OCI-M1 (cell line): ENCODE data around the gene ANXA7.
"Not testable (repeated sequence)": the region's sequence is repeated elsewhere in the genome, so short reads cannot be mapped to it uniquely, and the experiment has no call there.

ENCODE experiments used
- DNase-seq: peaks from one replicate; lab custom pipeline; 2025; lab: John Stamatoyannopoulos, UW

The ANXA7 gene

DNA sequence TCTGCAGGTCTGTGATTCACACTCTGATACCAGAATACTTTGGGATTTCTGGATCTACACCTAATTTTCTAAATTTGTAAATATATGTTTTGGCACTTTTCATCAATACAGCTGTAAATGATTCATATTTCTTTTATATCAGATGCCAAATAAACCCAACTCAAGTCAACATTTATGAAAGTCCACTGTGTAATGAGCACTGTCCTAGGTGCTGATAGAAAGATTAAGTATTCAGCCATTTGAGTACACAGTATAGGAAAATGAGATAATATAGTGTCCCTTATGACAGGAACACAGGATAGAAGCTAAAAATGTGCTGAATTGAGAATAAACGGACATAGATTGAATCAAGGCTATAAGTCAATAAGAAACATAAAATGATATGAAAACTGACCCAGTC lies 6.4 kb downstream of the ANXA7 start:
- no peak for DNase-seq

DNA sequence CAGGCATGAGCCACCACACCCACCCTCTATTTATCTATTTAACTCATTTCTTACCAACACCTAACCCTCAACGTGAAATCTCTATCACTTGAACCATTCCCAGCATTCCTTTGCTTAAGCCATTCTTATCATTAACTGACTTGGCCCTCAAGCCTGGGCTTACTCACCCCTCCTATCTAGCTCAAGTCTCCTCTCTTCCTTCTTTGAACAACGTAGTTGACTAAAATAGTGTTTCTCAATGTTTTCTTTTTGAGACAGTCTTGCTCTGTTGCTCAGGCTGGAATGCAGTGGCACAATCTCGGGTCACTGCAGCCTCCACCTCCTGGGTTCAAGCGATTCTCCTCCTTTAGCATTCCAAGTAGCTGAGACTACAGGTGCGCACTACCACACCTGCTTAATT lies 7.0 kb downstream of the ANXA7 start:
- no peak for DNase-seq

DNA sequence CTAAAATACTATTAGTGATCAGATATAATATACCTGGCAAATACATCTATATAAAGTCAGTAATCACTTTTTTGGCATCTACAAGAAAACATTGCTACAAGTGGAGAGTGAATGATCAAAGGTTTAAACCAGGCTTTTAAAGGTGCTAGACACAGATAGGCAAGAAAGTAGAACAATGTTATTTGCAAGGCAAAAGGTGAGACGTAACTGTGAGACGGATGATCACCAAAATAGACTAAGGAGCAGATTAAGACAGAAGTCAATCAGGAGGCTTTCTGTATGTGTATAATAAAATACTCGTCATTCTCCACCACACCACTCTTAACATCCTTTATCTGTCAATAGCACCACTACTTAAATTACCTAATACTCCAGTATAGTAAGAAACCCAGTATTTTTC lies 8.3 kb downstream of the ANXA7 start:
- DNase-seq: no peak

GRCh38 chr10:73404690-73405089 lies 9.2 kb downstream of the ANXA7 start:
- DNase-seq: no peak

DNA sequence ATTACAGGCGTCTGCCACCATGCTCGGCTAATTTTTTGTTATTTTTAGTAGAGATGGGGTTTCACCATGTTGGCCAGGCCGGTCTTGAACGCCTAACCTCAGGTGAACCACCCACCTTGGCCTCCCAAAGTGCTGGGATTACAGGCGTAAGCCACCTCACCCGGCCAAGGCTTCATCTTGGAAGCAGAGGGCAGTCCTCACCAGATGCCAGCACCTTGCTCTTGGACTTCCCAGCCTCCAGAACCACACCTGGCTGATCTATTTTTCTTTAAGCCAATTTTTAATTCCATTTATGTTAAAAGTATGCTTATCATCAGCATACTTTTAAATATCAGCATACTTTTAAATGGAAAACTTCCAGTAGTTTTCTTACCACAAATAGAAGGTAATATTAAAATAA lies 12.2 kb downstream of the ANXA7 start:
- no peak for DNase-seq

- no peak for DNase-seq
Observed at GRCh38 chr10:73399063-73399462, 14.8 kb downstream of the ANXA7 start.

- no peak for DNase-seq
Observed at GRCh38 chr10:73398024-73398423, 15.8 kb downstream of the ANXA7 start.

GRCh38 chr10:73394325-73394724 lies 19.5 kb downstream of the ANXA7 start:
- not testable (repeated sequence) for DNase-seq

DNA sequence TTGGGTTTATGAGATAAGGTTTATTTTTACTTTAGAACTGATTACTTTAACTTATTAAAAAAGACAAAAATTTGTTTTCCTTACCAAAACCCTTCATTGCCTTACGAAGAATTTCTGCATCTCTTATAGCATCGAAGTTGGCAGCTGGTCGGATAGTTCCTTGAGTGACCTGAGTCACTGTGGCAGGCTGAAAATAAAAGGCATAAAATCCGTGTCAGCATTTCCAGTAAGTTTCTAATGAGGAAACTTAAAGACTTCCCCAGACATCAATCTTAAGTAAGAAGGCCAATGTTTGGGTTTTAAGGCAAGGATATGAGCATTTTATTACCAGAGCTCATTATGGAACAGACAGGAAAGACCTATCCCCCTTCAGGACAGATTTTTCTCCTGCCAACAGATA lies 25.6 kb downstream of the ANXA7 start:
- no peak for DNase-seq

GRCh38 chr10:73386583-73386982 lies 27.3 kb downstream of the ANXA7 start:
- no peak for DNase-seq

DNA sequence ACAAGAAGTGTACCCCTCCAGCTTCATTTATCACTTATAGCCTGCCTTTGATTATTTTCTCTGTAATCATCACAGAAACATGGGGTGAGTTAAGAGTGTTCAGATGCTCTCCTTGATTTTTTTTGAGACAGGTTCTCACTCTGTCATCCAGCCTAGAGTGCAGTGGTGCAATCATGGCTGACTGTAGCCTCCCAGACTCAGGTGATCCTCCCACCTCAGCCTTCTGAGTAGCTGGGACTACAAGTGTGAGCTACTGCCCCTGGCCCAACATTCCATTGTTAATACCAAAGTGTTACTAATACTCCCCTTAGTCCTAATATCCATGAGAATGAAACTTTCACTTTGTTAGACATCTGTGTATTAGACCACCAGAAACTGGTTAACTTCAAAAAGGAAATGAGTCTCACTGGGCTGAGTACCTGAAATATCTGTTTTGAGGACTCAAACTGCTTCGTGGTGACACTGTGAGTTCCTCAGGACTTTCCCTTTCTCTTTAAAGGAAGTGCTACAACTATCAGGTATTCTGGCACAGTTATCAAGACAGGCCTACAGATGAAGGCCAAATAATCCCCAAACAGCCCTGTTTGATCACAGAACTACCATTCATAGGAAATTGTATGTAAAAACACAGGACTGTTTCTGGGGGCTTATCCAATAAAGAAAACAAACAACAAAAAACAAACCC lies 34.7 kb downstream of the ANXA7 start:
- DNase-seq: no peak

- no peak for DNase-seq
Observed at GRCh38 chr10:73376679-73377078, 37.2 kb downstream of the ANXA7 start.

GRCh38 chr10:73368238-73368637 lies 45.6 kb downstream of the ANXA7 start:
- no peak for DNase-seq

DNA sequence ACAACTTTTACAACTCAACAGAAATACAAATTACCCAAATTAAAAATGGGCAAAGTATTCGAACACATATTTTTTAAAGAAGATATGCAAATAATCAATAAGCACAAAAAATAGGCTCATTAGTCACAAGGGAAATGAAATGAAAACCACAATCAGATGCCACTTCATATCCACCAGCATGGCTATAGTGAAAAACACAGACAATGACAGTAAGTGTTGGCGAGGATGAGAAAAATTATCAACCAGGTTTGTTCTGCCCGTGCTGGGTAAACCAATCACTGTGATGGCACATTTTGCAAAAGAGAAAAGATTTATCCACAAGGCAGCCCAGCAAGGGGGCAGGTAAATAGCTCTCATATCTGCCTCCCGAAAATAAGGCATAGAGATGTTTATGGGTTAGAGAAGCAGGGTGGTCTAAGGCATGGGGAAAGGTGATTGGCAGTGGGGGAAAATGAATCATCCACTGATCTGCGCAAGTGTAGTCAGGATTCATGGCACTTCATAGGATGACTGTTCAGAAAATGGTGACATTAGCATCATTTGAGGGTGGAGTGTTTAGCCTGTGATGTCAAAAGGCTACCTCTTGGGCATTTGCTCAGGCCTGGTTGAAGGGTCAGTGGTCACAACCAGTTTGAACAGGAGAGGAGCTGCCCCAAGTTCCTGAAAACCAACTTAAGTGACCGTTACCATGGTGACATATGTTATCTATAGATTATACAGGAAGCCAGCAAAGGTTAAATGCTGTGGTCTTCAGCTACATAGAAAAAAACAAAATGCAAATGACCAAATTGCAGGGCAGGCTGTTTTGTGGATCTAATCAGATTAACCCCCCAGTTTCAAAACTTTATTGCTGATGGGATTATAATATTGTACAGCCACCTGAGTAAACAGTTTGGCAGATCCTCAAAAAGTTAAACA lies 47.2 kb downstream of the ANXA7 start:
- peak; percentile 88 for DNase-seq

GRCh38 chr10:73364964-73365363 lies 48.9 kb downstream of the ANXA7 start:
- DNase-seq: no peak

- no peak for DNase-seq
Observed at GRCh38 chr10:73359492-73359891, 54.4 kb downstream of the ANXA7 start.

GRCh38 chr10:73358331-73359279 lies 55.3 kb downstream of the ANXA7 start, which contains the start of gene CFAP70:
Gene CFAP70 (minus strand): TSS chr10:73358864. CDS start chr10:73354796, 4,068 bp downstream.
- peak; percentile 98 for DNase-seq

- DNase-seq: no peak
Observed at GRCh38 chr10:73357821-73358220, 56.0 kb downstream of the ANXA7 start.

GRCh38 chr10:73357166-73357565 lies 56.7 kb downstream of the ANXA7 start:
- DNase-seq: no peak

DNA sequence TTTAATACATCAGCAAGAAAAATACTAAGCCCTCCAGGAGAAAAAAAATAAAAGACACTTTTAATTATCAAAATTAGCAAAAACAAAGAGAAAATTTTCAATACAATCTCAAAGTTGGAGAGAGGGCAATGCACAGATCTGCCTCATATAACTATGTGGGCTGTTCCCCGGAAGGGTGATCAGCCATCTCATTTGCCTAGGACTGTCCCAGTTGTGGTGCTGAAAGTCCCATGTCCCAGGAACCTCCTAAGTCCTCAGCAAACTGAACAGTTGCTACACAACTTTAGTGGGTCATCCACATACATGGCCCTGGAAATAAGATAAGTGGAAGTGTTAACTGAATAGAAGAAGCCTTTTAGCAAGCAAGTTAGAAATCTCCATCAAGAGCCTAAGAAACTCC lies 69.6 kb downstream of the ANXA7 start:
- DNase-seq: no peak

- DNase-seq: no peak
Observed at GRCh38 chr10:73340121-73340520, 73.7 kb downstream of the ANXA7 start.

DNA sequence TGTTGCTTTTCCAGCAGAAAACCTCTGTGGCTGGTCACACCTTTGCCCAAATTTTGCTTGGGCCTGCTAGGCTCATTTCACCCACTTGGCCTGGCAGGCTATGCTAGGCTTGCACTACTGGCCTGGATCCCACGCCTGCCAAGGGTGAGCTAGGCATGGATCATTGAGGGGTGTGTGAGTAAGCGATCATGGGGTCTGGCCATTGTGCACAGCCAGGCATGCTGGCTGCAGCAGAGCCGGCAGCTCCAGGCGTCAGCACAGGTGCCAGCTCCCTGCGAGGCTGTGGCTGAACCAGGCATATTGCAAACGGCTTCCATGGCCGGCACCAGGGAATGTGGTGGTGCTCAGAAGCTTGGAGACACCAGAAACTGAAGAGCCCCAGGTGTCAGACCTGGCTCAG lies 74.4 kb downstream of the ANXA7 start:
- no peak for DNase-seq
